ENCODE results near the gene MMD. TPM values are rescaled to one million over a fixed set of nuclear protein-coding genes. Genes with fewer than 3 reads are reported as not detected.

The MMD gene
- total and polyA plus RNA-seq, 9 of the 15 experiments (the other 6 are each of a cell fraction or from before 2014, with no cell fraction given) = 3.1 to 18.9 (median 10.7) TPM

- TF ChIP-seq ZNF217 (CRISPR knock-in tag; IDR thresholded peaks at IDR 0.05) = no peak
- TF ChIP-seq, protein P1, sequence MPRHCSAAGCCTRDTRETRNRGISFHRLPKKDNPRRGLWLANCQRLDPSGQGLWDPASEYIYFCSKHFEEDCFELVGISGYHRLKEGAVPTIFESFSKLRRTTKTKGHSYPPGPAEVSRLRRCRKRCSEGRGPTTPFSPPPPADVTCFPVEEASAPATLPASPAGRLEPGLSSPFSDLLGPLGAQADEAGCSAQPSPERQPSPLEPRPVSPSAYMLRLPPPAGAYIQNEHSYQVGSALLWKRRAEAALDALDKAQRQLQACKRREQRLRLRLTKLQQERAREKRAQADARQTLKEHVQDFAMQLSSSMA (CRISPR knock-in tag; IDR thresholded peaks at IDR 0.05) = no peak
- TF ChIP-seq, protein P2, sequence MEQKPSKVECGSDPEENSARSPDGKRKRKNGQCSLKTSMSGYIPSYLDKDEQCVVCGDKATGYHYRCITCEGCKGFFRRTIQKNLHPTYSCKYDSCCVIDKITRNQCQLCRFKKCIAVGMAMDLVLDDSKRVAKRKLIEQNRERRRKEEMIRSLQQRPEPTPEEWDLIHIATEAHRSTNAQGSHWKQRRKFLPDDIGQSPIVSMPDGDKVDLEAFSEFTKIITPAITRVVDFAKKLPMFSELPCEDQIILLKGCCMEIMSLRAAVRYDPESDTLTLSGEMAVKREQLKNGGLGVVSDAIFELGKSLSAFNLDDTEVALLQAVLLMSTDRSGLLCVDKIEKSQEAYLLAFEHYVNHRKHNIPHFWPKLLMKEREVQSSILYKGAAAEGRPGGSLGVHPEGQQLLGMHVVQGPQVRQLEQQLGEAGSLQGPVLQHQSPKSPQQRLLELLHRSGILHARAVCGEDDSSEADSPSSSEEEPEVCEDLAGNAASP (IDR thresholded peaks at IDR 0.05) = no peak
- TF ChIP-seq ZFP30 (CRISPR knock-in tag; IDR thresholded peaks at IDR 0.05; ENCODE audit: borderline replicate concordance) = no peak
- TF ChIP-seq DACH1 (IDR thresholded peaks at IDR 0.05; ENCODE audit: partially characterized antibody) = no peak
- no peak for TF ChIP-seq ZNF316 (IDR thresholded peaks at IDR 0.05)
- TF ChIP-seq NCOA2 (IDR thresholded peaks at IDR 0.05; ENCODE audit: partially characterized antibody in 2 of 2) = no peak
- TF ChIP-seq RFX1 (IDR thresholded peaks at IDR 0.05) = no peak
- no peak for TF ChIP-seq ZBTB34 (CRISPR knock-in tag; IDR thresholded peaks at IDR 0.05)
- TF ChIP-seq MAZ (CRISPR knock-in tag; conservative IDR thresholded peaks at IDR 0.05 in 1 of 2, IDR thresholded peaks at IDR 0.05 in 1 of 2) = 0 out of 4 replicates have a peak, but pooled peaks of 1 of the 2 experiments have one; percentile 21
- TF ChIP-seq ZNF280A (IDR thresholded peaks at IDR 0.05; ENCODE audit: low read depth, partially characterized antibody) = no peak
- TF ChIP-seq NBN (IDR thresholded peaks at IDR 0.05; ENCODE audit: low read depth) = peak; percentile 51; the same call in 1 of the 2 replicates
- TF ChIP-seq ZNF644 (tag; IDR thresholded peaks at IDR 0.05; ENCODE audit: low read depth) = no peak
- TF ChIP-seq HDAC6 (IDR thresholded peaks at IDR 0.05; ENCODE audit: low read depth, low read length) = no peak
- TF ChIP-seq ZNF347 (CRISPR knock-in tag; IDR thresholded peaks at IDR 0.05; ENCODE audit: low read depth) = no peak
- no peak for TF ChIP-seq ZNF146 (CRISPR knock-in tag; IDR thresholded peaks at IDR 0.05; ENCODE audit: unreplicated experiment)
- no peak for TF ChIP-seq KLF1 (tag; IDR thresholded peaks at IDR 0.05)
- no peak for TF ChIP-seq SLC30A9 (CRISPR knock-in tag; IDR thresholded peaks at IDR 0.05)
- no peak for TF ChIP-seq MED1 (CRISPR knock-in tag; IDR thresholded peaks at IDR 0.05; ENCODE audit: borderline replicate concordance)
- TF ChIP-seq SRSF1 (IDR thresholded peaks at IDR 0.05; ENCODE audit: low read depth, low read length) = no peak
- TF ChIP-seq CBX1 (IDR thresholded peaks at IDR 0.05; ENCODE audit: low read depth) = no peak
- no peak for TF ChIP-seq PTTG1 (tag; IDR thresholded peaks at IDR 0.05; ENCODE audit: low read depth)
Observed at GRCh38 chr17:55344514-55344997, 77.1 kb downstream of the MMD start (continued).

All from K562 (cell line).